Measurements from ENCODE around the gene FGB.
"Not testable (repeated sequence)": the region's sequence is repeated elsewhere in the genome, so short reads cannot be mapped to it uniquely, and the experiment has no call there.

The FGB gene

GRCh38 chr4:154595807-154596206, 33.0 kb downstream of the FGB start:
- Mint-ChIP-seq H3K4me1 (ENCODE audit: low read depth) (no peaks in the 10 kb centered on the region), H3K27ac (no peak overlapping the region), H3K36me3 (ENCODE audit: low read depth) (no peaks in the 10 kb centered on the region), H3K4me3 (no peak overlapping the region), H3K9me3 (no peaks in the 10 kb centered on the region), H3K27me3 (ENCODE audit: low read depth) (peaks cover 4% of the 10 kb centered on the region)
- no peak for DNase-seq (ENCODE audit: low spot score)

- not testable (repeated sequence) for H3K4me3 Mint-ChIP-seq; H3K9me3 Mint-ChIP-seq; DNase-seq (ENCODE audit: low spot score); H3K27ac Mint-ChIP-seq; H3K4me1 Mint-ChIP-seq (ENCODE audit: low read depth); H3K36me3 Mint-ChIP-seq (ENCODE audit: low read depth)
- H3K27me3 Mint-ChIP-seq (ENCODE audit: low read depth): peaks cover 10% of the 10 kb centered on the region
These were observed 34.5 kb downstream of the FGB start for GRCh38 chr4:154597281-154597680.

- Mint-ChIP-seq H3K4me1 (ENCODE audit: low read depth) (peaks cover 2% of the 10 kb centered on the region), H3K27me3 (ENCODE audit: low read depth) (peaks cover 14% of the 10 kb centered on the region), H3K9me3 (no peaks in the 10 kb centered on the region), H3K36me3 (ENCODE audit: low read depth) (no peaks in the 10 kb centered on the region), H3K4me3 (no peak overlapping the region), H3K27ac (no peak overlapping the region)
- DNase-seq (ENCODE audit: low spot score): no peak
These were observed 35.3 kb downstream of the FGB start for GRCh38 chr4:154597798-154598774.

GRCh38 chr4:154602404-154603020, 39.7 kb downstream of the FGB start:
- H3K9me3 Mint-ChIP-seq: no peaks in the 10 kb centered on the region
- H3K4me3 Mint-ChIP-seq: no peak overlapping the region
- no peak overlapping the region for H3K27ac Mint-ChIP-seq
- H3K4me1 Mint-ChIP-seq (ENCODE audit: low read depth): peaks cover 2% of the 10 kb centered on the region
- peaks cover 20% of the 10 kb centered on the region for H3K27me3 Mint-ChIP-seq (ENCODE audit: low read depth)
- H3K36me3 Mint-ChIP-seq (ENCODE audit: low read depth): no peaks in the 10 kb centered on the region
- no peak for DNase-seq (ENCODE audit: low spot score)

- Mint-ChIP-seq H3K27ac (no peak overlapping the region), H3K36me3 (ENCODE audit: low read depth) (no peaks in the 10 kb centered on the region), H3K27me3 (ENCODE audit: low read depth) (peaks cover 21% of the 10 kb centered on the region), H3K9me3 (no peaks in the 10 kb centered on the region), H3K4me1 (ENCODE audit: low read depth) (peaks cover 2% of the 10 kb centered on the region), H3K4me3 (no peak overlapping the region)
- no peak for DNase-seq (ENCODE audit: low spot score)
These were observed 40.5 kb downstream of the FGB start for GRCh38 chr4:154603033-154603943.

- no peak for DNase-seq (ENCODE audit: low spot score)
- H3K9me3 Mint-ChIP-seq: no peaks in the 10 kb centered on the region
- no peaks in the 10 kb centered on the region for H3K36me3 Mint-ChIP-seq (ENCODE audit: low read depth)
- H3K27me3 Mint-ChIP-seq (ENCODE audit: low read depth): peaks cover 27% of the 10 kb centered on the region
- H3K27ac Mint-ChIP-seq: no peak overlapping the region
- H3K4me3 Mint-ChIP-seq: no peak overlapping the region
- H3K4me1 Mint-ChIP-seq (ENCODE audit: low read depth): peaks cover 2% of the 10 kb centered on the region
These were observed 41.9 kb downstream of the FGB start for GRCh38 chr4:154604696-154605200.

GRCh38 chr4:154606728-154607723, 44.2 kb downstream of the FGB start:
- no peak overlapping the region for H3K4me3 Mint-ChIP-seq
- H3K4me1 Mint-ChIP-seq (ENCODE audit: low read depth): peaks cover 2% of the 10 kb centered on the region
- no peaks in the 10 kb centered on the region for H3K9me3 Mint-ChIP-seq
- DNase-seq (ENCODE audit: low spot score): no peak
- H3K36me3 Mint-ChIP-seq (ENCODE audit: low read depth): no peaks in the 10 kb centered on the region
- peaks cover 28% of the 10 kb centered on the region for H3K27me3 Mint-ChIP-seq (ENCODE audit: low read depth)
- H3K27ac Mint-ChIP-seq: no peak overlapping the region

- peaks cover 27% of the 10 kb centered on the region for H3K27me3 Mint-ChIP-seq (ENCODE audit: low read depth)
- no peaks in the 10 kb centered on the region for H3K36me3 Mint-ChIP-seq (ENCODE audit: low read depth)
- no peak overlapping the region for H3K4me3 Mint-ChIP-seq
- H3K9me3 Mint-ChIP-seq: no peaks in the 10 kb centered on the region
- no peak for DNase-seq (ENCODE audit: low spot score)
- H3K4me1 Mint-ChIP-seq (ENCODE audit: low read depth): no peaks in the 10 kb centered on the region
- H3K27ac Mint-ChIP-seq: no peak overlapping the region
These were observed 45.8 kb downstream of the FGB start for GRCh38 chr4:154608361-154609252.

GRCh38 chr4:154609532-154609931, 46.7 kb downstream of the FGB start:
- H3K27me3 Mint-ChIP-seq (ENCODE audit: low read depth): peaks cover 31% of the 10 kb centered on the region
- H3K4me3 Mint-ChIP-seq: no peak overlapping the region
- no peak for DNase-seq (ENCODE audit: low spot score)
- no peaks in the 10 kb centered on the region for H3K4me1 Mint-ChIP-seq (ENCODE audit: low read depth)
- H3K36me3 Mint-ChIP-seq (ENCODE audit: low read depth): no peaks in the 10 kb centered on the region
- no peak overlapping the region for H3K27ac Mint-ChIP-seq
- H3K9me3 Mint-ChIP-seq: no peaks in the 10 kb centered on the region

- Mint-ChIP-seq H3K4me3 (no peak overlapping the region), H3K27ac (no peak overlapping the region), H3K36me3 (ENCODE audit: low read depth) (no peaks in the 10 kb centered on the region), H3K9me3 (no peaks in the 10 kb centered on the region), H3K27me3 (ENCODE audit: low read depth) (peaks cover 29% of the 10 kb centered on the region), H3K4me1 (ENCODE audit: low read depth) (no peaks in the 10 kb centered on the region)
- no peak for DNase-seq (ENCODE audit: low spot score)
These were observed 47.8 kb downstream of the FGB start for GRCh38 chr4:154610582-154610981.

- no peak overlapping the region for H3K27ac Mint-ChIP-seq
- H3K36me3 Mint-ChIP-seq (ENCODE audit: low read depth): peaks cover under 1% of the 10 kb centered on the region
- H3K9me3 Mint-ChIP-seq: peaks cover under 1% of the 10 kb centered on the region
- H3K4me1 Mint-ChIP-seq (ENCODE audit: low read depth): peaks cover 4% of the 10 kb centered on the region
- peaks cover 29% of the 10 kb centered on the region for H3K27me3 Mint-ChIP-seq (ENCODE audit: low read depth)
- no peak for DNase-seq (ENCODE audit: low spot score)
- H3K4me3 Mint-ChIP-seq: no peak overlapping the region
These were observed 49.0 kb downstream of the FGB start for GRCh38 chr4:154611833-154612232.
